Tibial nerve (tissue), 4 donors: ENCODE results near the gene AMBRA1.

Source experiments
- CTCF ChIP-seq, 5 experiments: fragments of 200-600 bp in 3 of 5; fragments of 450-650 bp in 2 of 5; sonication (generic) in 3 of 5; IDR thresholded peaks; one replicate each; pipeline ENCODE4 v1.5.1; 2016 to 2019; ENCODE audit warnings: antibody characterized with exemption in 5 of 5, mild to moderate bottlenecking in 3 of 5, moderate library complexity in 2 of 5
- EP300 ChIP-seq, 2 donors: sonication (generic); formaldehyde crosslinking; IDR thresholded peaks; one replicate each; pipeline ENCODE4 v1.6.1; 2017; ENCODE audit warnings: antibody characterized with exemption in 2 of 2, mild to moderate bottlenecking in 1 of 2
- POLR2A ChIP-seq, 2 donors: fragments of 450-650 bp; IDR thresholded peaks; one replicate each; pipeline ENCODE4 v1.6.1; 2017; ENCODE audit warnings: antibody characterized with exemption in 2 of 2, mild to moderate bottlenecking in 2 of 2, moderate library complexity in 2 of 2

- no peak for TF ChIP-seq CTCF (IDR thresholded peaks at IDR 0.05)
- no peak for TF ChIP-seq POLR2A (IDR thresholded peaks at IDR 0.05)
- peak in 1 of 2 donors; percentile 40 for TF ChIP-seq EP300 (IDR thresholded peaks at IDR 0.05)
Measured at GRCh38 chr11:46392421-46393230, 201.2 kb downstream of the AMBRA1 start.
